PC-3 (cell line): Measurements from ENCODE around the gene PEX10.

ENCODE experiments used
- EZH2phosphoT487 ChIP-seq: fragments of 300-600 bp; sonication (generic); IDR thresholded peaks from 2 replicates; pipeline ENCODE4 v1.6.1; 2018; ENCODE audit warnings: mild to moderate bottlenecking, antibody characterized with exemption, low read length, borderline replicate concordance
- TF ChIP-seq, protein P1 (sequence below): fragments of 300-600 bp; sonication (generic); conservative IDR thresholded peaks from 2 replicates; pipeline ENCODE4 v1.5.1; 2017; ENCODE audit warnings: antibody characterized with exemption, low read depth, mild to moderate bottlenecking, low read length

DNA sequence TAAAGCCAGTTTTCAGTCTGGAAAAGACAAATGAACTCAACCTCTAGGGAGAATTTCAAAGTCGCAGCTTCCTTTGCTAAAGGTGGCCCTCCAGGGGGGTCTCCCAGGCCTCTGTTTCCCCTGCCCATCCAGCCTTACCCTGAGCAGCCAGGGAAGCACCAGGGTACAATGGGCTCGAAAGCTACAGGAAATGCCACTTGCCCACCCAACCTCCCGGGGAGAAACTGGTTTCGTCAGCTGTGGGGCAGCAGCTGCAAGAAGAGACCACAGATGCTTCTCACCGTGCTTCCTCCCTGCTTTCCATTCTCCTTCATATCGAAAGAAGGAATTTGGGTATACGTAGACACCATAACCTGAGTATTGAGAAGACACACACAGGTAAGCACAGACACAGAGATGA lies 22.7 kb downstream of the PEX10 start:
- TF ChIP-seq, protein P1, sequence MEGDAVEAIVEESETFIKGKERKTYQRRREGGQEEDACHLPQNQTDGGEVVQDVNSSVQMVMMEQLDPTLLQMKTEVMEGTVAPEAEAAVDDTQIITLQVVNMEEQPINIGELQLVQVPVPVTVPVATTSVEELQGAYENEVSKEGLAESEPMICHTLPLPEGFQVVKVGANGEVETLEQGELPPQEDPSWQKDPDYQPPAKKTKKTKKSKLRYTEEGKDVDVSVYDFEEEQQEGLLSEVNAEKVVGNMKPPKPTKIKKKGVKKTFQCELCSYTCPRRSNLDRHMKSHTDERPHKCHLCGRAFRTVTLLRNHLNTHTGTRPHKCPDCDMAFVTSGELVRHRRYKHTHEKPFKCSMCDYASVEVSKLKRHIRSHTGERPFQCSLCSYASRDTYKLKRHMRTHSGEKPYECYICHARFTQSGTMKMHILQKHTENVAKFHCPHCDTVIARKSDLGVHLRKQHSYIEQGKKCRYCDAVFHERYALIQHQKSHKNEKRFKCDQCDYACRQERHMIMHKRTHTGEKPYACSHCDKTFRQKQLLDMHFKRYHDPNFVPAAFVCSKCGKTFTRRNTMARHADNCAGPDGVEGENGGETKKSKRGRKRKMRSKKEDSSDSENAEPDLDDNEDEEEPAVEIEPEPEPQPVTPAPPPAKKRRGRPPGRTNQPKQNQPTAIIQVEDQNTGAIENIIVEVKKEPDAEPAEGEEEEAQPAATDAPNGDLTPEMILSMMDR = no peak
- TF ChIP-seq EZH2phosphoT487 = no peak
